ENCODE data around the gene SREBF1. TPM values are rescaled to one million over a fixed set of nuclear protein-coding genes. Genes with fewer than 3 reads are reported as not detected.

The SREBF1 gene
- total and polyA plus RNA-seq, 2 of the 8 experiments (the other 6 are each of a cell fraction or from before 2014, with no cell fraction given) = 28.6 to 70.8 TPM

DNA sequence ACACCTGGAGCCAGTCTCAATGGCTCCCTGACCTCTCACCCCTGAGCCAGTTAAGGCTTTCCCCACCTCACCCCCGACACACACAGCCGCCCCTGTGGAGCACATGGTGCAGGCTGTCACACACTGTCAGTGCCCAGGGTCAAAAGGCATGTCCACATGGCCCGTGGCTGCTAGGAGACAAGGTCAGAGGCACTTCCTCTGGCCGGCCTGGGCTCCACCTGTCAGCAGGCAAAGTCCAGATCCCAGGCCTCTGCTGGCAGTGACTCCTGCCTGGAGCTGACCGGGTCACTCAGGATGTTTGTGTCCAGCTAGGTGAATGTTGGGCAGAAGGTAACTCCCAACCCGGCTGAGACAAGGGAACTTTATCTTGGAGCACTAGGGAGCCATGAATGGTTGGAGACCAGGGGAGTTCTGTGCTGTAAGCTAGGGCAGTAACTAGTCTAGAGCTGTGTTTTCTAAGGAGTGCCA is 6.0 kb downstream of the SREBF1 start:
- CTCF ChIA-PET (ENCODE audit: partially characterized antibody) = interaction anchor here (1.0 to 3.4 kb wide), 7 partner anchors 10 to 30 kb away, joined by 3 to 14 read pairs (median 5); no protein-coding TSS in a partner anchor
- H3K79me2 ChIP-seq (ENCODE audit: control insufficient read depth in 1 of 2, insufficient read depth in 2 of 2, low read length in 2 of 2) = peaks cover 39 to 92% of the 10 kb centered on the region in 2 experiments
- H3K27me3 ChIP-seq (replicated peaks in 1 of 4; ENCODE audit: control insufficient read depth in 3 of 4, extremely low read depth in 1 of 4, insufficient read depth in 3 of 4, low read length in 3 of 4) = no peaks in the 10 kb centered on the region

More for the DNA sequence above, 6.0 kb downstream of the SREBF1 start:
- Histone ChIP-seq H4K5ac (ENCODE audit: insufficient read length, low read depth, low read length) (no peak overlapping the region), H3K9me3 (ENCODE audit: insufficient read depth in 2 of 2, low read depth in 1 of 2, low read length in 1 of 2) (no peaks in the 10 kb centered on the region), H3K18ac (ENCODE audit: extremely low read depth, low read length) (no peak overlapping the region), H2BK15ac (ENCODE audit: low read length) (no peak overlapping the region), H3K4me3 (ENCODE audit: extremely low read depth in 1 of 4, insufficient read depth in 2 of 4, low read depth in 3 of 4, low read length in 4 of 4) (no peak overlapping the region), H2AFZ (ENCODE audit: low read length) (no peak overlapping the region), H3K4me1 (replicated peaks in 1 of 4; ENCODE audit: control insufficient read depth in 3 of 4, insufficient read depth in 4 of 4, low read length in 3 of 4) (peaks cover 0 to 18% (median 7%) of the 10 kb centered on the region in 4 experiments; a peak in 6 of 7 replicates), H3K23me2 (ENCODE audit: low read depth, low read length) (peaks cover 3% of the 10 kb centered on the region; the same call in 1 of the 2 replicates), H3K27ac (ENCODE audit: low read depth, low read length) (no peak overlapping the region), H4K91ac (replicated peaks; ENCODE audit: insufficient read length, low read length) (no peak overlapping the region), H3K36me3 (ENCODE audit: control insufficient read depth in 2 of 4, insufficient read depth in 4 of 4, low read length in 3 of 4) (peaks cover 0 to 13% (median 2%) of the 10 kb centered on the region in 4 experiments; a peak in 5 of 8 replicates), H3K14ac (ENCODE audit: insufficient read length) (no peak overlapping the region), H3K4ac (replicated peaks; ENCODE audit: insufficient read length, low read depth, low read length) (no peak overlapping the region), H3K79me1 (ENCODE audit: low read depth, low read length) (peaks cover 35% of the 10 kb centered on the region), H2BK5ac (ENCODE audit: low read depth, low read length) (0 out of 2 replicates have a peak overlapping the region, but pooled peaks have one; percentile 12), H3K4me2 (ENCODE audit: insufficient read depth in 1 of 2, low read depth in 2 of 2, low read length in 2 of 2) (no peak overlapping the region), H2BK120ac (replicated peaks; ENCODE audit: low read depth, low read length) (no peak overlapping the region), H3K23ac (ENCODE audit: insufficient read length) (no peak overlapping the region), H4K8ac (ENCODE audit: extremely low read depth, insufficient read depth, low read length) (no peak overlapping the region; the same call in 1 of the 2 replicates), H2BK12ac (ENCODE audit: low read depth, low read length) (no peak overlapping the region), H2AK5ac (ENCODE audit: low read depth, low read length) (no peak overlapping the region), H3K9ac (replicated peaks in 1 of 4; ENCODE audit: extremely low read depth in 1 of 4, low read depth in 3 of 4, low read length in 3 of 4) (no peak overlapping the region), H2BK20ac (ENCODE audit: low read length) (no peak overlapping the region), H3K56ac (replicated peaks; ENCODE audit: insufficient read length, low read depth, low read length) (no peak overlapping the region), H4K20me1 (replicated peaks in 1 of 2; ENCODE audit: control insufficient read depth in 1 of 2, insufficient read depth in 2 of 2, low read length in 2 of 2) (peaks cover 42 to 60% of the 10 kb centered on the region in 2 experiments)
- DNase-seq (ENCODE audit: low read depth in 1 of 2, low spot score in 2 of 2) (no peak), FAIRE-seq (no peak)
- TF ChIP-seq CHD1 (IDR thresholded peaks at IDR 0.05; ENCODE audit: low read depth, low read length) (no peak), JUN (IDR thresholded peaks at IDR 0.05; ENCODE audit: low read depth, low read length) (no peak), SIN3A (conservative IDR thresholded peaks at IDR 0.05 in 1 of 2, IDR thresholded peaks at IDR 0.05 in 1 of 2; ENCODE audit: low read depth in 1 of 2, low read length in 2 of 2) (peak in 1 of 2 experiments; percentile 43; a peak in 1 of 4 replicates), SP2 (IDR thresholded peaks at IDR 0.05; ENCODE audit: low read length) (no peak)
- TF ChIP-seq, protein P1, sequence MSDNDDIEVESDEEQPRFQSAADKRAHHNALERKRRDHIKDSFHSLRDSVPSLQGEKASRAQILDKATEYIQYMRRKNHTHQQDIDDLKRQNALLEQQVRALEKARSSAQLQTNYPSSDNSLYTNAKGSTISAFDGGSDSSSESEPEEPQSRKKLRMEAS (IDR thresholded peaks at IDR 0.05) = peak; percentile 64
- POLR2A ChIA-PET (ENCODE audit: partially characterized antibody) = interaction anchor here (1.0 to 18.4 kb wide), 5 partner anchors 10 to 90 kb away, joined by 3 to 532 read pairs (median 10); no protein-coding TSS in a partner anchor
- 78% methylated on average over 5 of the region's 6 CpGs; no CpG with 5 or more reads in 1 of the 2 experiments for WGBS, 2 experiments (ENCODE audit: extremely low coverage in 1 of 2, insufficient coverage in 1 of 2, insufficient read length in 1 of 2, insufficient replicate concordance in 2 of 2, low coverage in 1 of 2, low lambda C conversion rate in 2 of 2, missing lambda C conversion rate in 1 of 2)
